GM23338 (cell line): ENCODE data around the gene KIF1A.

Experiments
- CREB1 ChIP-seq: fragments of 250-450 bp; sonication (Bioruptor Pico); IDR thresholded peaks from 2 replicates; pipeline ENCODE4 v1.5.0; 2020; ENCODE audit warnings: low read depth, mild to moderate bottlenecking, moderate library complexity
- CTCF ChIP-seq, 2 experiments: fragments of 200-600 bp in 1 of 2; sonication (generic) in 1 of 2; conservative IDR thresholded peaks; 2 replicates each; pipeline versions ENCODE4 v1.5.1 to v1.6.1; 2016 to 2017; ENCODE audit warnings: antibody characterized with exemption in 2 of 2, low read depth in 2 of 2, mild to moderate bottlenecking in 2 of 2, moderate library complexity in 1 of 2
- EZH2 ChIP-seq: fragments of 200-600 bp; sonication (generic); IDR thresholded peaks from one replicate; pipeline ENCODE4 v1.8.0; 2017; ENCODE audit warnings: antibody characterized with exemption, mild to moderate bottlenecking, low read depth; ENCODE audit not compliant: unreplicated experiment
- EZH2phosphoT487 ChIP-seq: fragments of 200-600 bp; sonication (generic); IDR thresholded peaks from one replicate; pipeline ENCODE4 v1.8.1; 2018; ENCODE audit warnings: antibody characterized with exemption; ENCODE audit not compliant: unreplicated experiment
- JUNB ChIP-seq: IDR thresholded peaks from one replicate; pipeline ENCODE4 v1.6.1; 2016; ENCODE audit warnings: antibody characterized with exemption; ENCODE audit not compliant: unreplicated experiment
- NANOG ChIP-seq: IDR thresholded peaks from 2 replicates; pipeline ENCODE4 v1.6.1; 2016; ENCODE audit warnings: antibody characterized with exemption, borderline replicate concordance
- POLR2AphosphoS5 ChIP-seq: IDR thresholded peaks from 2 replicates; pipeline ENCODE4 v1.6.1; 2016; ENCODE audit warnings: antibody characterized with exemption, low read depth
- REST ChIP-seq: IDR thresholded peaks from one replicate; pipeline ENCODE4 v1.6.1; 2018; ENCODE audit warnings: antibody characterized with exemption; ENCODE audit not compliant: unreplicated experiment
- STAT1 ChIP-seq: IDR thresholded peaks from one replicate; pipeline ENCODE4 v1.6.1; 2016; ENCODE audit warnings: antibody characterized with exemption; ENCODE audit not compliant: unreplicated experiment
- ZNF331 ChIP-seq: fragments of 250-450 bp; sonication (Bioruptor Pico); IDR thresholded peaks from 2 replicates; pipeline ENCODE4 v1.5.0; 2020; ENCODE audit warnings: low read depth, mild to moderate bottlenecking, moderate library complexity
- TF ChIP-seq, protein P1 (sequence below): IDR thresholded peaks from 2 replicates; pipeline ENCODE4 v1.6.1; 2016; ENCODE audit warnings: antibody characterized with exemption
- TF ChIP-seq, protein P2 (sequence below): fragments of 250-450 bp; sonication (Bioruptor Pico); IDR thresholded peaks from 2 replicates; pipeline ENCODE4 v1.5.0; 2020; ENCODE audit warnings: mild to moderate bottlenecking, moderate library complexity

GRCh38 chr2:240815761-240816583, 4.0 kb downstream of the KIF1A start:
- TF ChIP-seq CTCF (conservative IDR thresholded peaks at IDR 0.05; ENCODE audit: low read depth in 2 of 2), result no peak
- TF ChIP-seq POLR2AphosphoS5, result no peak; the same call in 1 of the 2 replicates
- TF ChIP-seq EZH2, result no peak
- TF ChIP-seq REST, result no peak
- TF ChIP-seq JUNB, result no peak
- TF ChIP-seq EZH2phosphoT487, result no peak
- no peak for TF ChIP-seq CREB1
- TF ChIP-seq NANOG, result no peak
- no peak for TF ChIP-seq STAT1
- TF ChIP-seq, protein P1, sequence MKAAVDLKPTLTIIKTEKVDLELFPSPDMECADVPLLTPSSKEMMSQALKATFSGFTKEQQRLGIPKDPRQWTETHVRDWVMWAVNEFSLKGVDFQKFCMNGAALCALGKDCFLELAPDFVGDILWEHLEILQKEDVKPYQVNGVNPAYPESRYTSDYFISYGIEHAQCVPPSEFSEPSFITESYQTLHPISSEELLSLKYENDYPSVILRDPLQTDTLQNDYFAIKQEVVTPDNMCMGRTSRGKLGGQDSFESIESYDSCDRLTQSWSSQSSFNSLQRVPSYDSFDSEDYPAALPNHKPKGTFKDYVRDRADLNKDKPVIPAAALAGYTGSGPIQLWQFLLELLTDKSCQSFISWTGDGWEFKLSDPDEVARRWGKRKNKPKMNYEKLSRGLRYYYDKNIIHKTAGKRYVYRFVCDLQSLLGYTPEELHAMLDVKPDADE, result no peak
- no peak for TF ChIP-seq ZNF331 (CRISPR knock-in tag)
- TF ChIP-seq, protein P2, sequence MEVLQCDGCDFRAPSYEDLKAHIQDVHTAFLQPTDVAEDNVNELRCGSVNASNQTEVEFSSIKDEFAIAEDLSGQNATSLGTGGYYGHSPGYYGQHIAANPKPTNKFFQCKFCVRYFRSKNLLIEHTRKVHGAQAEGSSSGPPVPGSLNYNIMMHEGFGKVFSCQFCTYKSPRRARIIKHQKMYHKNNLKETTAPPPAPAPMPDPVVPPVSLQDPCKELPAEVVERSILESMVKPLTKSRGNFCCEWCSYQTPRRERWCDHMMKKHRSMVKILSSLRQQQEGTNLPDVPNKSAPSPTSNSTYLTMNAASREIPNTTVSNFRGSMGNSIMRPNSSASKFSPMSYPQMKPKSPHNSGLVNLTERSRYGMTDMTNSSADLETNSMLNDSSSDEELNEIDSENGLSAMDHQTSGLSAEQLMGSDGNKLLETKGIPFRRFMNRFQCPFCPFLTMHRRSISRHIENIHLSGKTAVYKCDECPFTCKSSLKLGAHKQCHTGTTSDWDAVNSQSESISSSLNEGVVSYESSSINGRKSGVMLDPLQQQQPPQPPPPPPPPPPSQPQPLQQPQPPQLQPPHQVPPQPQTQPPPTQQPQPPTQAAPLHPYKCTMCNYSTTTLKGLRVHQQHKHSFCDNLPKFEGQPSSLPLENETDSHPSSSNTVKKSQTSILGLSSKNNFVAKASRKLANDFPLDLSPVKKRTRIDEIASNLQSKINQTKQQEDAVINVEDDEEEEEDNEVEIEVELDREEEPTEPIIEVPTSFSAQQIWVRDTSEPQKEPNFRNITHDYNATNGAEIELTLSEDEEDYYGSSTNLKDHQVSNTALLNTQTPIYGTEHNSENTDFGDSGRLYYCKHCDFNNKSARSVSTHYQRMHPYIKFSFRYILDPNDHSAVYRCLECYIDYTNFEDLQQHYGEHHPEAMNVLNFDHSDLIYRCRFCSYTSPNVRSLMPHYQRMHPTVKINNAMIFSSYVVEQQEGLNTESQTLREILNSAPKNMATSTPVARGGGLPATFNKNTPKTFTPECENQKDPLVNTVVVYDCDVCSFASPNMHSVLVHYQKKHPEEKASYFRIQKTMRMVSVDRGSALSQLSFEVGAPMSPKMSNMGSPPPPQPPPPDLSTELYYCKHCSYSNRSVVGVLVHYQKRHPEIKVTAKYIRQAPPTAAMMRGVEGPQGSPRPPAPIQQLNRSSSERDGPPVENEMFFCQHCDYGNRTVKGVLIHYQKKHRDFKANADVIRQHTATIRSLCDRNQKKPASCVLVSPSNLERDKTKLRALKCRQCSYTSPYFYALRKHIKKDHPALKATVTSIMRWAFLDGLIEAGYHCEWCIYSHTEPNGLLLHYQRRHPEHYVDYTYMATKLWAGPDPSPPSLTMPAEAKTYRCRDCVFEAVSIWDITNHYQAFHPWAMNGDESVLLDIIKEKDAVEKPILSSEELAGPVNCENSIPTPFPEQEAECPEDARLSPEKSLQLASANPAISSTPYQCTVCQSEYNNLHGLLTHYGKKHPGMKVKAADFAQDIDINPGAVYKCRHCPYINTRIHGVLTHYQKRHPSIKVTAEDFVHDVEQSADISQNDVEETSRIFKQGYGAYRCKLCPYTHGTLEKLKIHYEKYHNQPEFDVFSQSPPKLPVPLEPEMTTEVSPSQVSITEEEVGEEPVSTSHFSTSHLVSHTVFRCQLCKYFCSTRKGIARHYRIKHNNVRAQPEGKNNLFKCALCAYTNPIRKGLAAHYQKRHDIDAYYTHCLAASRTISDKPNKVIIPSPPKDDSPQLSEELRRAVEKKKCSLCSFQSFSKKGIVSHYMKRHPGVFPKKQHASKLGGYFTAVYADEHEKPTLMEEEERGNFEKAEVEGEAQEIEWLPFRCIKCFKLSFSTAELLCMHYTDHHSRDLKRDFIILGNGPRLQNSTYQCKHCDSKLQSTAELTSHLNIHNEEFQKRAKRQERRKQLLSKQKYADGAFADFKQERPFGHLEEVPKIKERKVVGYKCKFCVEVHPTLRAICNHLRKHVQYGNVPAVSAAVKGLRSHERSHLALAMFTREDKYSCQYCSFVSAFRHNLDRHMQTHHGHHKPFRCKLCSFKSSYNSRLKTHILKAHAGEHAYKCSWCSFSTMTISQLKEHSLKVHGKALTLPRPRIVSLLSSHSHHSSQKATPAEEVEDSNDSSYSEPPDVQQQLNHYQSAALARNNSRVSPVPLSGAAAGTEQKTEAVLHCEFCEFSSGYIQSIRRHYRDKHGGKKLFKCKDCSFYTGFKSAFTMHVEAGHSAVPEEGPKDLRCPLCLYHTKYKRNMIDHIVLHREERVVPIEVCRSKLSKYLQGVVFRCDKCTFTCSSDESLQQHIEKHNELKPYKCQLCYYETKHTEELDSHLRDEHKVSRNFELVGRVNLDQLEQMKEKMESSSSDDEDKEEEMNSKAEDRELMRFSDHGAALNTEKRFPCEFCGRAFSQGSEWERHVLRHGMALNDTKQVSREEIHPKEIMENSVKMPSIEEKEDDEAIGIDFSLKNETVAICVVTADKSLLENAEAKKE, result no peak
